NOMO-1 treated with DMSO at 0.1 percent for 48 hours (cell line): ENCODE data around the gene CLNK.
A peak's percentile ranks its signal among the peaks of the same experiment; 100 is the strongest.
"Not testable (repeated sequence)": the region's sequence is repeated elsewhere in the genome, so short reads cannot be mapped to it uniquely, and the experiment has no call there.

Source experiments
- DNase-seq: peaks from one replicate; lab custom pipeline; 2025; ENCODE audit not compliant: unreplicated experiment; lab: John Stamatoyannopoulos, UW

Gene CLNK

GRCh38 chr4:10614926-10615325 is 69.6 kb downstream of the CLNK start:
- not testable (repeated sequence) for DNase-seq

- DNase-seq: no peak
Observed at GRCh38 chr4:10613926-10614478, 70.6 kb downstream of the CLNK start.

GRCh38 chr4:10612476-10612875 is 72.1 kb downstream of the CLNK start:
- DNase-seq: no peak

GRCh38 chr4:10611673-10612072 is 72.9 kb downstream of the CLNK start:
- no peak for DNase-seq

GRCh38 chr4:10608501-10609219 is 75.9 kb downstream of the CLNK start:
- DNase-seq: no peak

- DNase-seq: no peak
Observed at GRCh38 chr4:10607206-10607605, 77.4 kb downstream of the CLNK start.

DNA sequence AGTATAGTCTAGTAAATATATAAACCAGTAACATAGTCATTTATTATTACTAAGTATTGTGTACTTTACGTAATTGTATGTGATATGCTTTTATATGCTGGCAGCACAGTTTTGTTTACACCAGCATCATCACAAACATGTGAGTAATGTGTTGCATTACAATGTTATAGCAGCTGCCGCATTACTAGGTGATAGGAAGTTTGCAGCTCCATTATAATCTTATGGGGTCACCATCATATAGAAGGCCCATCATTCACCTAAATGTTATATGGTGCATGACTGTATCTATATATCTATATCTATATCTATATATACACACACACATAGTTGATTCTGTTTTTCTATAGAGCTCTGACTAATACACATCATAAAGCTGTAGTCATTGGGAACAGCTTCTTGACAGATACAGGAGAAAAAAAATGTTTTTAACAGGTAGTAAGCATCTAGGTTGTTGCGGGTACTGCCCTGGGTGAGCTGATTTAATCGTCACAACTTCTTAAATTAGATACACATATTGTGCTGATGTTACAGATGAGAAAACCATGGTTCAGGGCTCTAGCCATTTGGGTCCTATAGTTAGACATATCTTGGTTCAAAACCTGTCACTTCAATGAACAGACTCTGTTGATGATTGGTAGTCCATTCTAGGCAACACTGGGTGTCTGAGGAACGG is 77.9 kb downstream of the CLNK start:
- DNase-seq: no peak

- no peak for DNase-seq
Observed at GRCh38 chr4:10605746-10606482, 78.7 kb downstream of the CLNK start.

GRCh38 chr4:10605031-10605430 is 79.5 kb downstream of the CLNK start:
- DNase-seq: no peak

DNA sequence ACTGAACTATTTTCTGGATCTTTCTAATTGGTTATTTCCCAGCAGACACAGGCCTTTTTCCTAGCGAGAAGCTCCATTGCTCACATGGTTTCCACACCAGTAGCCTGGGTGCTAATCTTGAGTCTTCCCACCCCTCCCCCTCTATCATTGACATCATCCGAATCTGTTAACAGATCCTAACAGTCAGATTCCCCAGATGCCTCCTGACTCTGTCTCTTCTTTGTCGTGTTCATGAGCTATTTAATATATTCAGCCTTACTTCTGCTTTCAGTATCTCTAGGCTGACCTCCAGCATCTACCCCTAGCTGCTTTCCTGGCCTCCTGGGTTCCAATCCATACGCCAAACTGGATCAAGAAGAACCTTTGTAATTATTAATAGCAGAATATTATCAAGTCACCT is 85.0 kb downstream of the CLNK start:
- no peak for DNase-seq

DNA sequence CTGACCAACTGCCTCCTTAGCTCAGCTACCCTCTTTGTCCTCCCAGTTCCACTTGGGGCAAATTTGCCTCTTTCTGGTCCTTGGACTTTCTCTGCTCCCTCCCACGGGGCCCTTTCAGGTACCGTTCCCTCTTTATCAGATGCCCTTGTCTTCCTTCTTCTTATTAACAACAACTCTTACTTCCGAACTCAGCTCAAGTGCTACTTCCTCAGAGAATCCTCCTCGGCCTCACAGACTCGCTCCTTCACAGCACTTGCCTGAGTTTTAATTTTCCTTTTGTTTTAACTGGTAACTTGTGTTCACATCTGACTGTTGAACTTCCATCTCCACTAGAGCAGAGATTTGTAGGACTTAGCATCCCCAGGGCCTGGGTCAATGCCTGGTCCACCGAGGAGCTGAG is 85.7 kb downstream of the CLNK start:
- no peak for DNase-seq

- no peak for DNase-seq
Observed at GRCh38 chr4:10596586-10597290, 87.8 kb downstream of the CLNK start.

GRCh38 chr4:10593130-10593529 is 91.4 kb downstream of the CLNK start:
- no peak for DNase-seq

- no peak for DNase-seq
Observed at GRCh38 chr4:10590896-10591295, 93.7 kb downstream of the CLNK start.

DNA sequence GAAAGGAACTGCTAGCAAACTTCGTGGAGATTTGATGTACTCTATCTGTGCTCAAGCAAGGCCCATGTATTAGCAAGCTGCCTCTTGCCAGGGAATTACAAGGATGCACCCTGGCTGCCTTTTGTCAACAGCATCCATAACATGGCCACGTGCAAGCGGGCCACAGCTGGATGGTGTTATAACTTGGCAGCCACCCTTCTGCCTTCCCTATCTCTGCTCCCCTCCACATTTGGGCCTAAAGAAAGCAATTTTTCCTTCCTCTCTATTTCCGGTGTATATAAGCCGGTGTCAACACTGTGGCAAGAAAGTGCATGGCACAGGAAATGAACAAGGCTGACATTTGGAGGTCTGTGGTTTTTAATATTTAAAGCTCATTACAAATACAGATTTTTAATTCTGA is 94.8 kb downstream of the CLNK start:
- DNase-seq: no peak

DNA sequence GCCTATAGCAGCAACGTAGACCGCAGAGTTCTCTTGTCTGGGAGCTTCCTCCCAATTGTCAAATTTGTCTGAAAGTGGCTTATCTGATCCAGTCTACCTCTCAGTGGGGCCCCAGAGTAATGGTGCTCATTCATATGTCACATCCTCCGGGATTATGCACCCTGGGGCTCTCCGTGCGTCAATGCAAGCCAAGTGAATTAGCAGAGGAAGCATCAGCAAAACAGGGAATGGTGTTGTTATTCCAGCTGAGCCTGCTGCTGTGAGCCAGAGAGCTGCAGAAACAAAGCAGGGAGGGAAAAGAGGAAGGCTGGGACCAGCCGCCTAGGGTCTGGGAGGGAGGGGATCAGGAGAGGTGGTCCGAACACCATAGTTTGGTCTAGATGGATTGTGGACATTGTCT is 95.2 kb downstream of the CLNK start:
- DNase-seq: no peak

GRCh38 chr4:10587697-10588096 is 96.9 kb downstream of the CLNK start:
- DNase-seq: no peak

- no peak for DNase-seq
Observed at GRCh38 chr4:10587296-10587695, 97.3 kb downstream of the CLNK start.

DNA sequence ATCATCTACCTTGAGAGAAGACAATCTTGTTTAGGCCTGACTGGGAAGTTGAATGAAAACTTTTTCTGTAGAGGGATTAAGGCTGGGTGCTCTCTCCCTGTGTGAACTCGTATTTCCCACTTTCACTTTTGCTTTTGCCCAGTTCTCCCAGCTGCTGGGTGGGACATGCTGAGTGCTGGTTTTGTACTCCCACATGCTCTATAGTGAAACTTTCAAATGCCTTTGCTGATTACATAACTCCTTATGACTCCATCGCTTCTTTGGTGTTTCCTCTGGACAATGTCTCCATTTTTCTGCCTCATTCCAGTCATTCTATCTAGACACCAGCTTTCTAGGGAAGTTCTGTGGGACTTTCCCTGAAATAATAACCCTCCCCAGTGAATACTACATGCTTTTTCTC is 100.5 kb downstream of the CLNK start:
- DNase-seq: peak; percentile 5

- no peak for DNase-seq
Observed at GRCh38 chr4:10582951-10583350, 101.6 kb downstream of the CLNK start.

DNA sequence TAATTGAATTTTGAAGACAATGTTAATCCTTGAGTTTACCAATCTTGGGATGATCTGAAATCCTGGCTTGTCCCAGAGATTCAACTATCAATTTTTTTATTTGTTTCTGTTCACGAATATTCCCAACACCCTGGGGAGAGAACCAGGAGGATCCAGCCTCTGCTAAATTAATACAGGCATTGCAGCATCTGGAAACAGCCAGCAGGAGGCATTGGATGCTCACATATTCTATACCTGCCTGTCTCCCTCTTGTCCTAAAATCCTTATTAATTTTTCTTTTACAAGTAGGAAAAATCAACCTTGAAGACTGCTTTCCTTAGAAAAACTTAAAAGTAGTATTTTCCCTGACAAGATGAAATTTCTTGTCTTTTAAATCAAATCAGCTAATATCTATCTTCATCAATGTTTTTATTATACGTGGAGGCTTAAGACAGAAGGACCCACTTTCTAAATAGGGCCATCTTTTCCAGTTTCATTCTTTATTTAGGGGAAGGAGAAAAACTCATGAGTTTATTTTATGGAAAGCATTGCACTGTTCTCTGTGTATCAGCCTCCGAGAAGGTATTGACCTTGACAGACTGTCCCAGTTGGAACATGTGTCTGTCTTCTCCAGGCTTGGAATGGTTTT is 102.4 kb downstream of the CLNK start:
- peak; percentile 10 for DNase-seq
